ENCODE data around the gene TENM3.

Gene TENM3

GRCh38 chr4:182470215-182470614 lies 227.0 kb downstream of the TENM3 start:
- no peak for DNase-seq (ENCODE audit: extremely low read depth, low read depth)
- TF ChIP-seq, protein P1, sequence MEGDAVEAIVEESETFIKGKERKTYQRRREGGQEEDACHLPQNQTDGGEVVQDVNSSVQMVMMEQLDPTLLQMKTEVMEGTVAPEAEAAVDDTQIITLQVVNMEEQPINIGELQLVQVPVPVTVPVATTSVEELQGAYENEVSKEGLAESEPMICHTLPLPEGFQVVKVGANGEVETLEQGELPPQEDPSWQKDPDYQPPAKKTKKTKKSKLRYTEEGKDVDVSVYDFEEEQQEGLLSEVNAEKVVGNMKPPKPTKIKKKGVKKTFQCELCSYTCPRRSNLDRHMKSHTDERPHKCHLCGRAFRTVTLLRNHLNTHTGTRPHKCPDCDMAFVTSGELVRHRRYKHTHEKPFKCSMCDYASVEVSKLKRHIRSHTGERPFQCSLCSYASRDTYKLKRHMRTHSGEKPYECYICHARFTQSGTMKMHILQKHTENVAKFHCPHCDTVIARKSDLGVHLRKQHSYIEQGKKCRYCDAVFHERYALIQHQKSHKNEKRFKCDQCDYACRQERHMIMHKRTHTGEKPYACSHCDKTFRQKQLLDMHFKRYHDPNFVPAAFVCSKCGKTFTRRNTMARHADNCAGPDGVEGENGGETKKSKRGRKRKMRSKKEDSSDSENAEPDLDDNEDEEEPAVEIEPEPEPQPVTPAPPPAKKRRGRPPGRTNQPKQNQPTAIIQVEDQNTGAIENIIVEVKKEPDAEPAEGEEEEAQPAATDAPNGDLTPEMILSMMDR (IDR thresholded peaks at IDR 0.05; ENCODE audit: low read depth, low read length): no peak

DNA sequence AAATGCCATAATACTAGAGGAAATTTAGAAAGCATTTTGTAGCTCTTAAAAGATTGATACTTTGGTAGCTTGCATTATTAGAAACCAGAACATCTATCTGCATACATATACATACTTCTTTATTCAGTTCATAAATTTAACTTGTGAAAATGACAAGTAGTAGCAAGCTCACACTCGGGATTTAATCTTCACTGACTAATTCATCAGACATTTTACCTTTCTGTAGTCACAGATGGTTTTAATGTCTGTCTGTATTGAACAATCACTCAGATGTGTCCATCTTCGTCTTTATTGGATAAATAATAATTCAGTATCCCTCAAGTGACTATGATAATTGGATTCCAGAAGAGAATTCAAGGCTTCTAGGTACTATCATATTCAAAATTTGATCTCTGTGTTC lies 232.3 kb downstream of the TENM3 start:
- TF ChIP-seq, protein P1 (IDR thresholded peaks at IDR 0.05; ENCODE audit: low read depth, low read length): no peak
- DNase-seq (ENCODE audit: extremely low read depth, low read depth): no peak

DNA sequence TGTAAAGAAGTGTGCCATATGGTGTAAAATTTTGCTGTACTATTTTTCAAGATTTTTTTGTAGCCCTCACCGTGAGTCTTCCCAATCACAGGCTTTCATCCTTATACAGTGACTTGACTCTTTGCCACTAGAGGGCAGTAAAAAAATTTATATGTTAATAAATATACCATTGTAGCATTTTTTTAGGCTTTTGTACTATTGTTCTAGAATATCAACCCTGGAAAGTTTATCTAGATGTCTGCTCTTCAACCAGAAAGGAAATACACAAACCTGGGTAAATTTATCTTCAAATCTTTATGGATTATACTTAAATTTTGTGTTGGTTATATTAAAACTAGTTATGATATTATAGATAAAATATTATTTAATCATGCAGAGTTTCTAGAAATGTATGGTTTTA lies 235.3 kb downstream of the TENM3 start:
- TF ChIP-seq, protein P1 (IDR thresholded peaks at IDR 0.05; ENCODE audit: low read depth, low read length): peak; percentile 59
- DNase-seq (ENCODE audit: extremely low read depth, low read depth): no peak

GRCh38 chr4:182483685-182484084 lies 240.5 kb downstream of the TENM3 start:
- no peak for DNase-seq (ENCODE audit: extremely low read depth, low read depth)
- TF ChIP-seq, protein P1 (IDR thresholded peaks at IDR 0.05; ENCODE audit: low read depth, low read length): no peak

GRCh38 chr4:182486881-182487280 lies 243.7 kb downstream of the TENM3 start:
- DNase-seq (ENCODE audit: extremely low read depth, low read depth): no peak

DNA sequence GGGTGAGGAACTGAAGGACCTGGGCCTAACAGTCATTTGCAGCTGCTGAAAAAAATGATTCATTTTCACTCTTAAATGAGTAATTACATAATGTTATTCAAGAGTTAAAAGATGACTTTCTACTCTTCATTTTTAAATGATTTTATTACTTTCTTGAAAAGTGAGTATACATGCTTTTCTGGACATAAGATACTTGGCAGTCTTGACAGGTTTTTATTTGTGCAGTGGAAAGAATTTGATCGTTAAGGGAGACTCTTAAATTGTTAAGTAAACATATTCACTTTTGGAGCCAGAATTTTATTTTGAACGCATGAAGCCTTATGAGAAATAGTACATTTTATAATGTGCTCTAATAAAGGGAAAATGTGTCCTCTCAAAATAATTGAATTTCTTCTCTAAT lies 245.7 kb downstream of the TENM3 start:
- no peak for DNase-seq (ENCODE audit: extremely low read depth, low read depth)
- TF ChIP-seq, protein P1 (IDR thresholded peaks at IDR 0.05; ENCODE audit: low read depth, low read length): no peak

More at GRCh38 chr4:182486881-182487280, 243.7 kb downstream of the TENM3 start:
- TF ChIP-seq, protein P1 (IDR thresholded peaks at IDR 0.05; ENCODE audit: low read depth, low read length): no peak

GRCh38 chr4:182489607-182490006 lies 246.4 kb downstream of the TENM3 start:
- DNase-seq (ENCODE audit: extremely low read depth, low read depth): no peak
- TF ChIP-seq, protein P1 (IDR thresholded peaks at IDR 0.05; ENCODE audit: low read depth, low read length): no peak
